ENCODE data around the gene MRPL48. TPM values are rescaled to one million over a fixed set of nuclear protein-coding genes. Genes with fewer than 3 reads are reported as not detected.

The MRPL48 gene
- total and polyA plus RNA-seq, 10 of the 15 experiments (the other 5 are each of a cell fraction or from before 2014, with no cell fraction given) = 46.7 to 159 (median 83.4) TPM

DNA sequence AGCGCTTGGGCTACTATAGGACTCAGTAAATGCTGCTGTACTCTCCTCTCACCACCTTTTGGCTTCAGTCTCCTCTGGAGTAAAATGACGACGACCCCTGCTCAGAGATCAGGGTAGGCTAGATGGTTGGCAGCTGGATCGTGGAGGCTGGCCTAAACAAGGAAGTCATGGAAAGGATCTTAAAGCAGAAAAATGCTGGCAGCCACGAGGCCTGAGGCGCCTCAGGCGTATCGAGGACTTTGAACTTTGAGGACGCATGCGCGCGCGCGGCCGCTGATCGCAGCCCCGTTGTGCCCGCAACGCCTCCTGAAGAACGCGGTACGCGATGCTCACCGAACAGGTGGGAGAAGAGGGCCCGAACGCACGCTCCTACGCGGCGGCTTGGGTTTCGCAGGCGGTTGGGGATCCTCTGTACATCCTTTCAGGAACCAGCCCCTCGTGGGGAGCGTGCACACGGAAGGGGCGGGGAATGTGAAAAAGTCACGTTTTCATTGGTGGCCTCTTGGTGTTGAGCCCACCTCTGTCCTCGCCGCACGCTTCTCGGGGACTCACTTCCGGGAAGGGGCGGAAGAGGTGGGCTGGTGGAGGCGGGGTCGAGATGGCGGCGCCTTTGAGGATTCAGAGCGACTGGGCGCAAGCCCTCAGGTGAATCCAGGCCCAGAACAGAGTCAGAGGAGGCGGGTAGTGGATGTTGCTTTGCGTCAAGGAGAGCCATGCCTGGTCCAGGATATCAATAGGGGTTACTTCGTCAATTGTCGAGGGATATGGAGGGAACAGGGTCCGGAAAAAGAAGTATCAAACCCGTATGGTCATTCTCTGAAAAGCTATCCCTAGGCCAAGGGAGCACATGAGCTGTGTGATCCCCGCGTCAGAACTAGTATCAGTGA is 89.0 kb downstream of the MRPL48 start, which contains the start of the genes COA4 and PAAF1 (continued):
- TF ChIP-seq SMARCA5 (IDR thresholded peaks at IDR 0.05) (0 out of 2 replicates have a peak, but pooled peaks have one; percentile 28), NFXL1 (IDR thresholded peaks at IDR 0.05; ENCODE audit: borderline replicate concordance) (no peak), LARP7 (IDR thresholded peaks at IDR 0.05) (peak; percentile 65; the same call in 1 of the 2 replicates), CHD1 (IDR thresholded peaks at IDR 0.05; ENCODE audit: low read depth, low read length) (no peak), MEF2B (IDR thresholded peaks at IDR 0.05; ENCODE audit: partially characterized antibody, poor library complexity, severe bottlenecking) (peak; percentile 33), TCF3 (IDR thresholded peaks at IDR 0.05; ENCODE audit: borderline replicate concordance, insufficient read depth, low read depth, low read length) (0 out of 2 replicates have a peak, but pooled peaks have one; percentile 61), HCFC1 (IDR thresholded peaks at IDR 0.05; ENCODE audit: low read length) (peak; percentile 49), NBN (IDR thresholded peaks at IDR 0.05) (peak; percentile 41), SIN3A (IDR thresholded peaks at IDR 0.05; ENCODE audit: low read depth, low read length) (peak; percentile 81), IKZF2 (IDR thresholded peaks at IDR 0.05) (peak; percentile 68 to 74), BCLAF1 (IDR thresholded peaks at IDR 0.05) (no peak), EED (IDR thresholded peaks at IDR 0.05; ENCODE audit: low read depth) (peak; percentile 79), MTA3 (IDR thresholded peaks at IDR 0.05; ENCODE audit: borderline replicate concordance, low read length) (no peak; the same call in 1 of the 2 replicates), TAF1 (IDR thresholded peaks at IDR 0.05; ENCODE audit: borderline replicate concordance, low read depth, low read length) (peak; percentile 82), CBFB (IDR thresholded peaks at IDR 0.05; ENCODE audit: low read depth) (peak; percentile 77; the same call in 1 of the 2 replicates), POLR2AphosphoS2 (IDR thresholded peaks at IDR 0.05; ENCODE audit: low read depth, low read length) (peak; percentile 84), RUNX3 (IDR thresholded peaks at IDR 0.05; ENCODE audit: low read length) (peak; percentile 71), NR2C1 (IDR thresholded peaks at IDR 0.05) (peak; percentile 9; the same call in 1 of the 2 replicates), TCF12 (IDR thresholded peaks at IDR 0.05; ENCODE audit: low read depth, low read length) (peak; percentile 43; the same call in 1 of the 2 replicates)
- TF ChIP-seq, protein P1, sequence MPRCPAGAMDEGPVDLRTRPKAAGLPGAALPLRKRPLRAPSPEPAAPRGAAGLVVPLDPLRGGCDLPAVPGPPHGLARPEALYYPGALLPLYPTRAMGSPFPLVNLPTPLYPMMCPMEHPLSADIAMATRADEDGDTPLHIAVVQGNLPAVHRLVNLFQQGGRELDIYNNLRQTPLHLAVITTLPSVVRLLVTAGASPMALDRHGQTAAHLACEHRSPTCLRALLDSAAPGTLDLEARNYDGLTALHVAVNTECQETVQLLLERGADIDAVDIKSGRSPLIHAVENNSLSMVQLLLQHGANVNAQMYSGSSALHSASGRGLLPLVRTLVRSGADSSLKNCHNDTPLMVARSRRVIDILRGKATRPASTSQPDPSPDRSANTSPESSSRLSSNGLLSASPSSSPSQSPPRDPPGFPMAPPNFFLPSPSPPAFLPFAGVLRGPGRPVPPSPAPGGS (IDR thresholded peaks at IDR 0.05; ENCODE audit: borderline replicate concordance, insufficient read depth, low read depth, low read length, poor library complexity, severe bottlenecking) = peak; percentile 40
- TF ChIP-seq, protein P2, sequence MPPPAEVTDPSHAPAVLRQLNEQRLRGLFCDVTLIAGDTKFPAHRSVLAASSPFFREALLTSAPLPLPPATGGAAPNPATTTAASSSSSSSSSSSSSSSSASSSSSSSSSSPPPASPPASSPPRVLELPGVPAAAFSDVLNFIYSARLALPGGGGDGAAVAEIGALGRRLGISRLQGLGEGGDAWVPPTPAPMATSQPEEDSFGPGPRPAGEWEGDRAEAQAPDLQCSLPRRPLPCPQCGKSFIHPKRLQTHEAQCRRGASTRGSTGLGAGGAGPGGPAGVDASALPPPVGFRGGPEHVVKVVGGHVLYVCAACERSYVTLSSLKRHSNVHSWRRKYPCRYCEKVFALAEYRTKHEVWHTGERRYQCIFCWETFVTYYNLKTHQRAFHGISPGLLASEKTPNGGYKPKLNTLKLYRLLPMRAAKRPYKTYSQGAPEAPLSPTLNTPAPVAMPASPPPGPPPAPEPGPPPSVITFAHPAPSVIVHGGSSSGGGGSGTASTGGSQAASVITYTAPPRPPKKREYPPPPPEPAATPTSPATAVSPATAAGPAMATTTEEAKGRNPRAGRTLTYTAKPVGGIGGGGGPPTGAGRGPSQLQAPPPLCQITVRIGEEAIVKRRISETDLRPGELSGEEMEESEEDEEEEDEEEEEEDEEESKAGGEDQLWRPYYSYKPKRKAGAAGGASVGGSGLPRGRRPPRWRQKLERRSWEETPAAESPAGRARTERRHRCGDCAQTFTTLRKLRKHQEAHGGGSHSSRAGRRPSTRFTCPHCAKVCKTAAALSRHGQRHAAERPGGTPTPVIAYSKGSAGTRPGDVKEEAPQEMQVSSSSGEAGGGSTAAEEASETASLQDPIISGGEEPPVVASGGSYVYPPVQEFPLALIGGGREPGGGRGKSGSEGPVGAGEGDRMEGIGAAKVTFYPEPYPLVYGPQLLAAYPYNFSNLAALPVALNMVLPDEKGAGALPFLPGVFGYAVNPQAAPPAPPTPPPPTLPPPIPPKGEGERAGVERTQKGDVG (CRISPR knock-in tag; IDR thresholded peaks at IDR 0.05) = no peak
